ENCODE data around the gene AP3B2. TPM values are rescaled to one million over a fixed set of nuclear protein-coding genes. Genes with fewer than 3 reads are reported as not detected.
A peak's percentile ranks its signal among the peaks of the same experiment; 100 is the strongest.
"Not testable (repeated sequence)": the region's sequence is repeated elsewhere in the genome, so short reads cannot be mapped to it uniquely, and the experiment has no call there.

AP3B2 gene
- total RNA-seq, 1 donor from 2014 or later = 0.17 TPM

- peak; percentile 12 for DNase-seq
Observed at GRCh38 chr15:82647045-82647834, 62.4 kb downstream of the AP3B2 start, which contains the start of gene CPEB1. Gene CPEB1, minus strand, starts transcription at chr15:82647363. Its CDS starts 18,904 bp downstream, at chr15:82628459.

GRCh38 chr15:82646250-82647044 is 63.2 kb downstream of the AP3B2 start:
- DNase-seq = no peak

GRCh38 chr15:82644967-82645852 is 64.5 kb downstream of the AP3B2 start:
- not testable (repeated sequence) for DNase-seq

GRCh38 chr15:82643992-82644391 is 65.7 kb downstream of the AP3B2 start:
- DNase-seq = no peak

GRCh38 chr15:82642656-82643055 is 67.0 kb downstream of the AP3B2 start:
- DNase-seq = no peak

- no peak for DNase-seq
Observed at GRCh38 chr15:82641129-82641798, 68.4 kb downstream of the AP3B2 start.

GRCh38 chr15:82640672-82641071 is 69.0 kb downstream of the AP3B2 start:
- no peak for DNase-seq

- DNase-seq = no peak
Observed at GRCh38 chr15:82635798-82636197, 73.9 kb downstream of the AP3B2 start.

GRCh38 chr15:82630033-82630432 is 79.6 kb downstream of the AP3B2 start:
- no peak for DNase-seq

GRCh38 chr15:82625136-82625535 is 84.5 kb downstream of the AP3B2 start:
- DNase-seq = no peak

GRCh38 chr15:82624438-82624837 is 85.2 kb downstream of the AP3B2 start:
- DNase-seq = no peak

GRCh38 chr15:82624008-82624407 is 85.7 kb downstream of the AP3B2 start:
- DNase-seq = no peak

- no peak for DNase-seq
Observed at GRCh38 chr15:82621970-82622369, 87.7 kb downstream of the AP3B2 start.

GRCh38 chr15:82613747-82614146 is 95.9 kb downstream of the AP3B2 start:
- no peak for DNase-seq

GRCh38 chr15:82611348-82611747 is 98.3 kb downstream of the AP3B2 start:
- no peak for DNase-seq

Other genes starting within 250 kb of the AP3B2 start
- gene RPS17, start 169.4 kb downstream of the AP3B2 start, total RNA-seq = 931 and 1,215 TPM in 2 replicates
- not detected in 2 replicates for gene CPEB1, start 62.5 kb downstream of the AP3B2 start, total RNA-seq
- gene FSD2, start 96.2 kb upstream of the AP3B2 start, total RNA-seq = not detected in 2 replicates
- gene WHAMM, start 99.8 kb upstream of the AP3B2 start, total RNA-seq = 8.0 TPM in 2 replicates
- gene HOMER2, start 242.8 kb upstream of the AP3B2 start, total RNA-seq = 0.42 and 1.7 TPM in 2 replicates